GM23338 (cell line): Measurements from ENCODE around the gene NIN. TPM values are rescaled to one million over a fixed set of nuclear protein-coding genes. Genes with fewer than 3 reads are reported as not detected.

Experiments used
- ATAC-seq: fragments of 200-7000 bp; cut with Tn5 transposase; 3 replicates; pipeline ENCODE4 v1.9.1; 2020
- DNase-seq: peaks from one replicate; pipeline ENCODE4 v3.0.0-alpha.2; 2015; ENCODE audit warnings: low spot score
- H2AFZ ChIP-seq: fragments of 200-600 bp; sonication (generic); 2 replicates; pipeline ENCODE4 v1.8.0; 2016; ENCODE audit warnings: antibody characterized with exemption, mild to moderate bottlenecking, moderate library complexity
- H3F3A ChIP-seq: fragments of 200-600 bp; sonication (generic); replicated peaks from 2 replicates; pipeline ENCODE4 v1.8.0; 2017; ENCODE audit warnings: antibody characterized with exemption, mixed run types, low read depth
- H3K27ac ChIP-seq: fragments of 200-600 bp; sonication (generic); 2 replicates; pipeline ENCODE4 v1.6.1; 2016; ENCODE audit warnings: low read depth
- H3K27me3 ChIP-seq: fragments of 200-600 bp; sonication (generic); 2 replicates; pipeline ENCODE4 v1.8.0; 2016; ENCODE audit warnings: mild to moderate bottlenecking, mixed run types, moderate library complexity; ENCODE audit not compliant: insufficient read depth
- H3K36me3 ChIP-seq: fragments of 200-600 bp; sonication (generic); 2 replicates; pipeline ENCODE4 v1.8.0; 2016; ENCODE audit warnings: mild to moderate bottlenecking; ENCODE audit not compliant: insufficient read depth
- H3K4me1 ChIP-seq: fragments of 200-600 bp; sonication (generic); 2 replicates; pipeline ENCODE4 v1.8.0; 2016; ENCODE audit warnings: mild to moderate bottlenecking, moderate library complexity; ENCODE audit not compliant: insufficient read depth
- H3K4me2 ChIP-seq: fragments of 200-600 bp; sonication (generic); 2 replicates; pipeline ENCODE4 v1.7.1; 2017; ENCODE audit warnings: mixed run types
- H3K4me3 ChIP-seq: fragments of 200-600 bp; sonication (generic); 2 replicates; pipeline ENCODE4 v1.6.1; 2016; ENCODE audit warnings: mixed run types
- H3K79me2 ChIP-seq: fragments of 200-600 bp; sonication (generic); replicated peaks from 2 replicates; pipeline ENCODE4 v1.8.0; 2017; ENCODE audit warnings: mild to moderate bottlenecking; ENCODE audit not compliant: insufficient read depth
- H3K9me2 ChIP-seq: fragments of 200-600 bp; sonication (generic); 2 replicates; pipeline ENCODE4 v1.8.0; 2017; ENCODE audit not compliant: insufficient read depth
- H4K20me1 ChIP-seq: fragments of 200-600 bp; sonication (generic); replicated peaks from 2 replicates; pipeline ENCODE4 v1.8.0; 2017; ENCODE audit warnings: mild to moderate bottlenecking; ENCODE audit not compliant: insufficient read depth
- H3K27ac Mint-ChIP-seq: 2 replicates; pipeline ENCODE4 v1.8.0; 2020; ENCODE audit warnings: inconsistent platforms, mild to moderate bottlenecking, moderate library complexity, mixed read lengths
- H3K27me3 Mint-ChIP-seq: 3 replicates; pipeline ENCODE4 v1.8.0; 2022; ENCODE audit warnings: low read depth, mild to moderate bottlenecking, moderate library complexity, mixed read lengths, inconsistent platforms; ENCODE audit not compliant: insufficient read depth, poor library complexity
- H3K36me3 Mint-ChIP-seq: 3 replicates; pipeline ENCODE4 v1.8.0; 2021; ENCODE audit warnings: low read depth, mild to moderate bottlenecking, inconsistent platforms, moderate library complexity, mixed read lengths
- H3K4me1 Mint-ChIP-seq: 3 replicates; pipeline ENCODE4 v1.8.0; 2020; ENCODE audit warnings: mild to moderate bottlenecking, inconsistent platforms, mixed read lengths
- H3K4me3 Mint-ChIP-seq: 3 replicates; pipeline ENCODE4 v1.8.0; 2021; ENCODE audit warnings: moderate library complexity, mild to moderate bottlenecking, inconsistent platforms, mixed read lengths
- H3K9me3 Mint-ChIP-seq: 3 replicates; pipeline ENCODE4 v1.8.0; 2020; ENCODE audit warnings: moderate library complexity, mild to moderate bottlenecking, inconsistent platforms, mixed read lengths
- CREB1 ChIP-seq: fragments of 250-450 bp; sonication (Bioruptor Pico); IDR thresholded peaks from 2 replicates; pipeline ENCODE4 v1.5.0; 2020; ENCODE audit warnings: low read depth, mild to moderate bottlenecking, moderate library complexity
- CTCF ChIP-seq, 2 experiments: fragments of 200-600 bp in 1 of 2; sonication (generic) in 1 of 2; conservative IDR thresholded peaks; 2 replicates each; pipeline versions ENCODE4 v1.5.1 to v1.6.1; 2016 to 2017; ENCODE audit warnings: antibody characterized with exemption in 2 of 2, low read depth in 2 of 2, mild to moderate bottlenecking in 2 of 2, moderate library complexity in 1 of 2
- JUNB ChIP-seq: IDR thresholded peaks from one replicate; pipeline ENCODE4 v1.6.1; 2016; ENCODE audit warnings: antibody characterized with exemption; ENCODE audit not compliant: unreplicated experiment
- POLR2AphosphoS5 ChIP-seq: IDR thresholded peaks from 2 replicates; pipeline ENCODE4 v1.6.1; 2016; ENCODE audit warnings: antibody characterized with exemption, low read depth
- REST ChIP-seq: IDR thresholded peaks from one replicate; pipeline ENCODE4 v1.6.1; 2018; ENCODE audit warnings: antibody characterized with exemption; ENCODE audit not compliant: unreplicated experiment
- STAT1 ChIP-seq: IDR thresholded peaks from one replicate; pipeline ENCODE4 v1.6.1; 2016; ENCODE audit warnings: antibody characterized with exemption; ENCODE audit not compliant: unreplicated experiment
- polyA plus RNA-seq: library from polyadenylated mRNA; unstranded; fragments of >200 nt; fragmentation: Nextera tagmentation; extraction: Ambion mirVana; gene quantifications from 2 replicates; pipeline ENCODE4 v1.2.1, GENCODE V29; 2016
- total RNA-seq: library from RNA; depleted of rRNA; stranded (reverse); fragments of >200 nt; shearing (Covaris generic); gene quantifications from 2 replicates; pipeline ENCODE4 v1.2.3, GENCODE V29; 2014

Gene NIN
- total and polyA plus RNA-seq, 2 experiments from 2014 or later: 7.4 to 17.4 TPM

GRCh38 chr14:50871914-50872732, 41.2 kb upstream of the NIN start, which contains the start of gene ABHD12B:
Gene ABHD12B, plus strand, starts transcription at chr14:50872053. Its CDS starts 122 bp downstream, at chr14:50872175.
- no peaks in the 10 kb centered on the region for H3K79me2 ChIP-seq
- no peaks in the 10 kb centered on the region for H4K20me1 ChIP-seq
- H3K36me3 ChIP-seq: no peaks in the 10 kb centered on the region
- H3K27me3 ChIP-seq: peaks cover 39% of the 10 kb centered on the region
- Mint-ChIP-seq H3K4me3 (peak within 1 kb of the TSS; percentile 59), H3K27me3 (peaks cover 17% of the 10 kb centered on the region), H3K4me1 (peaks cover 17% of the 10 kb centered on the region), H3K9me3 (no peaks in the 10 kb centered on the region), H3K36me3 (no peaks in the 10 kb centered on the region), H3K27ac (no peak within 1 kb of the TSS)
- peak within 1 kb of the TSS; percentile 55 for H3K4me3 ChIP-seq
- DNase-seq: peak; percentile 52
- 0 out of 2 replicates have a peak, but pooled peaks cover 7% of the 10 kb centered on the region for H3F3A ChIP-seq
- H2AFZ ChIP-seq: peak within 1 kb of the TSS; percentile 83
- peak within 1 kb of the TSS; percentile 82 for H3K4me2 ChIP-seq
- H3K9me2 ChIP-seq: no peaks in the 10 kb centered on the region
- peaks cover 13% of the 10 kb centered on the region for H3K4me1 ChIP-seq
- no peak within 1 kb of the TSS for H3K27ac ChIP-seq
- no peak for TF ChIP-seq CTCF (conservative IDR thresholded peaks at IDR 0.05; ENCODE audit: low read depth in 2 of 2)
- no peak for TF ChIP-seq CREB1 (CRISPR knock-in tag)
- no peak for TF ChIP-seq STAT1
- peak; percentile 91 for ATAC-seq

GRCh38 chr14:50871228-50871627, 40.3 kb upstream of the NIN start:
- DNase-seq: no peak
- TF ChIP-seq JUNB (no peak), CTCF (conservative IDR thresholded peaks at IDR 0.05; ENCODE audit: low read depth in 2 of 2) (no peak), POLR2AphosphoS5 (no peak), REST (no peak)

More at GRCh38 chr14:50871228-50871627, 40.3 kb upstream of the NIN start:
- H3K79me2 ChIP-seq: no peaks in the 10 kb centered on the region
- H4K20me1 ChIP-seq: no peaks in the 10 kb centered on the region
- H3K27me3 Mint-ChIP-seq: peaks cover 17% of the 10 kb centered on the region
- peaks cover 39% of the 10 kb centered on the region for H3K27me3 ChIP-seq
- ATAC-seq: no peak
- H3K36me3 Mint-ChIP-seq: no peaks in the 10 kb centered on the region
- H3K4me1 ChIP-seq: peaks cover 8% of the 10 kb centered on the region
- H3F3A ChIP-seq: 0 out of 2 replicates have a peak, but pooled peaks cover 7% of the 10 kb centered on the region
- H3K9me3 Mint-ChIP-seq: no peaks in the 10 kb centered on the region
- H3K36me3 ChIP-seq: no peaks in the 10 kb centered on the region
- peak overlapping the region; percentile 83 for H2AFZ ChIP-seq
- H3K4me3 ChIP-seq: peak overlapping the region; percentile 55
- H3K27ac ChIP-seq: no peak overlapping the region
- H3K9me2 ChIP-seq: no peaks in the 10 kb centered on the region
- peaks cover 12% of the 10 kb centered on the region for H3K4me1 Mint-ChIP-seq
- H3K4me2 ChIP-seq: peak overlapping the region; percentile 82
- H3K27ac Mint-ChIP-seq: no peak overlapping the region
- peak overlapping the region; percentile 59 for H3K4me3 Mint-ChIP-seq
